GM23338 (cell line): ENCODE results near the gene NALF2. TPM values are rescaled to one million over a fixed set of nuclear protein-coding genes. Genes with fewer than 3 reads are reported as not detected.

Experiments
- ATAC-seq: fragments of 200-7000 bp; cut with Tn5 transposase; 3 replicates; pipeline ENCODE4 v1.9.1; 2020
- DNase-seq: peaks from one replicate; pipeline ENCODE4 v3.0.0-alpha.2; 2015; ENCODE audit warnings: low spot score
- H2AFZ ChIP-seq: fragments of 200-600 bp; sonication (generic); 2 replicates; pipeline ENCODE4 v1.8.0; 2016; ENCODE audit warnings: antibody characterized with exemption, mild to moderate bottlenecking, moderate library complexity
- H3F3A ChIP-seq: fragments of 200-600 bp; sonication (generic); replicated peaks from 2 replicates; pipeline ENCODE4 v1.8.0; 2017; ENCODE audit warnings: antibody characterized with exemption, mixed run types, low read depth
- H3K27ac ChIP-seq: fragments of 200-600 bp; sonication (generic); 2 replicates; pipeline ENCODE4 v1.6.1; 2016; ENCODE audit warnings: low read depth
- H3K27me3 ChIP-seq: fragments of 200-600 bp; sonication (generic); 2 replicates; pipeline ENCODE4 v1.8.0; 2016; ENCODE audit warnings: mild to moderate bottlenecking, mixed run types, moderate library complexity; ENCODE audit not compliant: insufficient read depth
- H3K36me3 ChIP-seq: fragments of 200-600 bp; sonication (generic); 2 replicates; pipeline ENCODE4 v1.8.0; 2016; ENCODE audit warnings: mild to moderate bottlenecking; ENCODE audit not compliant: insufficient read depth
- H3K4me1 ChIP-seq: fragments of 200-600 bp; sonication (generic); 2 replicates; pipeline ENCODE4 v1.8.0; 2016; ENCODE audit warnings: mild to moderate bottlenecking, moderate library complexity; ENCODE audit not compliant: insufficient read depth
- H3K4me2 ChIP-seq: fragments of 200-600 bp; sonication (generic); 2 replicates; pipeline ENCODE4 v1.7.1; 2017; ENCODE audit warnings: mixed run types
- H3K4me3 ChIP-seq: fragments of 200-600 bp; sonication (generic); 2 replicates; pipeline ENCODE4 v1.6.1; 2016; ENCODE audit warnings: mixed run types
- H3K79me2 ChIP-seq: fragments of 200-600 bp; sonication (generic); replicated peaks from 2 replicates; pipeline ENCODE4 v1.8.0; 2017; ENCODE audit warnings: mild to moderate bottlenecking; ENCODE audit not compliant: insufficient read depth
- H3K9me2 ChIP-seq: fragments of 200-600 bp; sonication (generic); 2 replicates; pipeline ENCODE4 v1.8.0; 2017; ENCODE audit not compliant: insufficient read depth
- H4K20me1 ChIP-seq: fragments of 200-600 bp; sonication (generic); replicated peaks from 2 replicates; pipeline ENCODE4 v1.8.0; 2017; ENCODE audit warnings: mild to moderate bottlenecking; ENCODE audit not compliant: insufficient read depth
- H3K27ac Mint-ChIP-seq: 2 replicates; pipeline ENCODE4 v1.8.0; 2020; ENCODE audit warnings: inconsistent platforms, mild to moderate bottlenecking, moderate library complexity, mixed read lengths
- H3K27me3 Mint-ChIP-seq: 3 replicates; pipeline ENCODE4 v1.8.0; 2022; ENCODE audit warnings: low read depth, mild to moderate bottlenecking, moderate library complexity, mixed read lengths, inconsistent platforms; ENCODE audit not compliant: insufficient read depth, poor library complexity
- H3K36me3 Mint-ChIP-seq: 3 replicates; pipeline ENCODE4 v1.8.0; 2021; ENCODE audit warnings: low read depth, mild to moderate bottlenecking, inconsistent platforms, moderate library complexity, mixed read lengths
- H3K4me1 Mint-ChIP-seq: 3 replicates; pipeline ENCODE4 v1.8.0; 2020; ENCODE audit warnings: mild to moderate bottlenecking, inconsistent platforms, mixed read lengths
- H3K4me3 Mint-ChIP-seq: 3 replicates; pipeline ENCODE4 v1.8.0; 2021; ENCODE audit warnings: moderate library complexity, mild to moderate bottlenecking, inconsistent platforms, mixed read lengths
- H3K9me3 Mint-ChIP-seq: 3 replicates; pipeline ENCODE4 v1.8.0; 2020; ENCODE audit warnings: moderate library complexity, mild to moderate bottlenecking, inconsistent platforms, mixed read lengths
- CREB1 ChIP-seq: fragments of 250-450 bp; sonication (Bioruptor Pico); IDR thresholded peaks from 2 replicates; pipeline ENCODE4 v1.5.0; 2020; ENCODE audit warnings: low read depth, mild to moderate bottlenecking, moderate library complexity
- EZH2phosphoT487 ChIP-seq: fragments of 200-600 bp; sonication (generic); IDR thresholded peaks from one replicate; pipeline ENCODE4 v1.8.1; 2018; ENCODE audit warnings: antibody characterized with exemption; ENCODE audit not compliant: unreplicated experiment
- NANOG ChIP-seq: IDR thresholded peaks from 2 replicates; pipeline ENCODE4 v1.6.1; 2016; ENCODE audit warnings: antibody characterized with exemption, borderline replicate concordance
- ZNF331 ChIP-seq: fragments of 250-450 bp; sonication (Bioruptor Pico); IDR thresholded peaks from 2 replicates; pipeline ENCODE4 v1.5.0; 2020; ENCODE audit warnings: low read depth, mild to moderate bottlenecking, moderate library complexity
- polyA plus RNA-seq: library from polyadenylated mRNA; unstranded; fragments of >200 nt; fragmentation: Nextera tagmentation; extraction: Ambion mirVana; gene quantifications from 2 replicates; pipeline ENCODE4 v1.2.1, GENCODE V29; 2016
- total RNA-seq: library from RNA; depleted of rRNA; stranded (reverse); fragments of >200 nt; shearing (Covaris generic); gene quantifications from 2 replicates; pipeline ENCODE4 v1.2.3, GENCODE V29; 2014
- TF ChIP-seq, protein P1 (sequence below), 2 experiments: fragments of 200-600 bp in 1 of 2; sonication (generic) in 1 of 2; conservative IDR thresholded peaks; 2 replicates each; pipeline versions ENCODE4 v1.5.1 to v1.6.1; 2016 to 2017; ENCODE audit warnings: antibody characterized with exemption in 2 of 2, low read depth in 2 of 2, mild to moderate bottlenecking in 2 of 2, moderate library complexity in 1 of 2
- TF ChIP-seq, protein P2 (sequence below): IDR thresholded peaks from 2 replicates; pipeline ENCODE4 v1.6.1; 2016; ENCODE audit warnings: antibody characterized with exemption
- TF ChIP-seq, protein P3 (sequence below): IDR thresholded peaks from one replicate; pipeline ENCODE4 v1.6.1; 2018; ENCODE audit warnings: antibody characterized with exemption; ENCODE audit not compliant: unreplicated experiment

Gene NALF2
- total and polyA plus RNA-seq, 2 experiments from 2014 or later: 4.4 to 10.5 TPM

DNA sequence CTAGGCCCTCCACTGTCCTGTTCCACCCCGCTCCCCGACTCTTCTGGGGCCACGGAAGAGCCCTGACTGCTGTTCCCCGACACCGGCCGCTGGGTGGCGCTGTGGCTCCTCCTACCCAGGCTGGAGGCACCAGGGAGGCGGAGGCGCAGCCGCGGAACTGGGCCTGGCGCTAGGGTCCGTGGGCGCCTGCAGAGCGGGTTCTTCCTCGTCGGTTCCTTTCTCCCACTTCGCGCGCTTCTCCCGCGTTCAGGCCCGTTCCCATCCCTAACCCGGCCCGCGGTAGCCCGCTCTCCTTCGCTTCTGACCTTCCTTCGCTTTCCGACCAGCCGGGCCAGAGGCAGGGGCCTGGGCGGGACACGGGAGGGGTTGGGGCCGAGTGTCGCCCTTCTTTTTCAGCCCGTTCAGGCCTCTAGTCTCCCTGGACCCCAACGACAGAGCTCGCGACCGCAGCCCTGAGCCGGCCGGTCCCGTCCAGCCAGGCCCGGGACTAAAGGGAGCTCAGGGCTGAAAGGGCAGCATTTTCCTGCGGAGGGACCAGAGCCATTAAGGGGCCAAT lies 34.3 kb downstream of the NALF2 start (continued):
- TF ChIP-seq, protein P1, sequence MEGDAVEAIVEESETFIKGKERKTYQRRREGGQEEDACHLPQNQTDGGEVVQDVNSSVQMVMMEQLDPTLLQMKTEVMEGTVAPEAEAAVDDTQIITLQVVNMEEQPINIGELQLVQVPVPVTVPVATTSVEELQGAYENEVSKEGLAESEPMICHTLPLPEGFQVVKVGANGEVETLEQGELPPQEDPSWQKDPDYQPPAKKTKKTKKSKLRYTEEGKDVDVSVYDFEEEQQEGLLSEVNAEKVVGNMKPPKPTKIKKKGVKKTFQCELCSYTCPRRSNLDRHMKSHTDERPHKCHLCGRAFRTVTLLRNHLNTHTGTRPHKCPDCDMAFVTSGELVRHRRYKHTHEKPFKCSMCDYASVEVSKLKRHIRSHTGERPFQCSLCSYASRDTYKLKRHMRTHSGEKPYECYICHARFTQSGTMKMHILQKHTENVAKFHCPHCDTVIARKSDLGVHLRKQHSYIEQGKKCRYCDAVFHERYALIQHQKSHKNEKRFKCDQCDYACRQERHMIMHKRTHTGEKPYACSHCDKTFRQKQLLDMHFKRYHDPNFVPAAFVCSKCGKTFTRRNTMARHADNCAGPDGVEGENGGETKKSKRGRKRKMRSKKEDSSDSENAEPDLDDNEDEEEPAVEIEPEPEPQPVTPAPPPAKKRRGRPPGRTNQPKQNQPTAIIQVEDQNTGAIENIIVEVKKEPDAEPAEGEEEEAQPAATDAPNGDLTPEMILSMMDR (conservative IDR thresholded peaks at IDR 0.05; ENCODE audit: low read depth in 2 of 2): peak; percentile 57 to 88
- TF ChIP-seq ZNF331 (CRISPR knock-in tag): no peak

DNA sequence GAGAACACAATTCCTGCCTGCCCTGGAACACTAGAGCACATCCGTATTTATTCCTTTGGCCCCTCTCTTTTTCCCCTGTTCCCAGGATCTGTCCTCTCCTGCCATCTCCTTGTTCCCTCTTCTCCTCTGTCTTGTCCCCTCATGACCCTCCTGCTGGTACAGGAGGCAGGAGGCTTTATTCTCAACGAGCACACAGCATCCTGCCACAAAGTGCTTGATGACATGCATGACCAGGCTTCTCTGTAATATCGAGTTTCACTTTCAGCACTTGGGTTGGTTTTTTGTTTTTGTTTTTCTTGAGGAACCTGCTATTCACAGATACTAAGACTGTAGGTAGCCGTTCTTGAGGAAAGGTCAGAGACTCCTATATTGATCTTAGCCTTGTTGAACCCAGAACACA lies 35.3 kb downstream of the NALF2 start:
- H3K27me3 ChIP-seq: no peaks in the 10 kb centered on the region
- peaks cover 9% of the 10 kb centered on the region for H3K4me1 Mint-ChIP-seq
- H3K27ac ChIP-seq: no peak overlapping the region
- H3K4me1 ChIP-seq: no peaks in the 10 kb centered on the region; the same call in 1 of the 2 replicates
- H3K4me3 Mint-ChIP-seq: peak overlapping the region; percentile 47; the same call in 1 of the 3 replicates
- DNase-seq (no peak), ATAC-seq (no peak)
- peaks cover 6% of the 10 kb centered on the region; the same call in 2 of the 3 replicates for H3K36me3 Mint-ChIP-seq
- H3K4me3 ChIP-seq: no peak overlapping the region
- H3K27ac Mint-ChIP-seq: no peak overlapping the region
- peaks cover 2% of the 10 kb centered on the region for H3K27me3 Mint-ChIP-seq
- H3K36me3 ChIP-seq: no peaks in the 10 kb centered on the region
- no peaks in the 10 kb centered on the region for H3F3A ChIP-seq
- H3K4me2 ChIP-seq: no peak overlapping the region
- no peaks in the 10 kb centered on the region for H3K9me2 ChIP-seq
- H3K79me2 ChIP-seq: no peaks in the 10 kb centered on the region
- peaks cover 7% of the 10 kb centered on the region; the same call in 2 of the 3 replicates for H3K9me3 Mint-ChIP-seq
- no peak overlapping the region for H2AFZ ChIP-seq
- TF ChIP-seq, protein P2, sequence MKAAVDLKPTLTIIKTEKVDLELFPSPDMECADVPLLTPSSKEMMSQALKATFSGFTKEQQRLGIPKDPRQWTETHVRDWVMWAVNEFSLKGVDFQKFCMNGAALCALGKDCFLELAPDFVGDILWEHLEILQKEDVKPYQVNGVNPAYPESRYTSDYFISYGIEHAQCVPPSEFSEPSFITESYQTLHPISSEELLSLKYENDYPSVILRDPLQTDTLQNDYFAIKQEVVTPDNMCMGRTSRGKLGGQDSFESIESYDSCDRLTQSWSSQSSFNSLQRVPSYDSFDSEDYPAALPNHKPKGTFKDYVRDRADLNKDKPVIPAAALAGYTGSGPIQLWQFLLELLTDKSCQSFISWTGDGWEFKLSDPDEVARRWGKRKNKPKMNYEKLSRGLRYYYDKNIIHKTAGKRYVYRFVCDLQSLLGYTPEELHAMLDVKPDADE: no peak
- TF ChIP-seq, protein P1 (conservative IDR thresholded peaks at IDR 0.05; ENCODE audit: low read depth in 2 of 2): no peak
- TF ChIP-seq EZH2phosphoT487 (no peak), NANOG (no peak), CREB1 (CRISPR knock-in tag) (no peak)
- no peaks in the 10 kb centered on the region for H4K20me1 ChIP-seq

DNA sequence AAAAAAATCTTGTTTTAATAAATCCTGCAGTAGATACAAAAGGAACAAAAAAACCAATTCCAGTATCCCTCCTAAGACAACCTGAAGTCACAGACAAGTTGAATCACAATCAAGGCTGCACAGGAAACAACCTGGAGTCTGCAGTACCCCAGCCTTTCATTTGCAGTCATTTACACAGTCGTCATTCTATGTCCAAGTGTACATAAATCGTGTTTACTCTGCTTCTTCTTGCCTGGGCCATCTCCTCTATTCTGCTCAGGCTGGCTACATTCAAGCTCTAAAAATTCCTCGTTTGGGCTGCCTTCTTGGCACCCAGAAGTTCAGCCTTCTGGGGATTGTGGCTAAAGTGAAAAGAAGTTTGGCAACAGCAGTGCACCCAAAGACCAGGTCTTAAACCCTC lies 37.8 kb downstream of the NALF2 start:
- DNase-seq (no peak), ATAC-seq (no peak)
- H3K27me3 Mint-ChIP-seq: peaks cover 3% of the 10 kb centered on the region
- Histone ChIP-seq H3F3A (no peaks in the 10 kb centered on the region), H3K9me2 (no peaks in the 10 kb centered on the region), H3K4me1 (no peaks in the 10 kb centered on the region; the same call in 1 of the 2 replicates), H3K4me2 (no peak overlapping the region), H3K79me2 (no peaks in the 10 kb centered on the region), H3K27ac (no peak overlapping the region), H3K27me3 (no peaks in the 10 kb centered on the region), H3K4me3 (no peak overlapping the region), H2AFZ (no peak overlapping the region), H3K36me3 (no peaks in the 10 kb centered on the region), H4K20me1 (no peaks in the 10 kb centered on the region)
- H3K4me1 Mint-ChIP-seq: peaks cover 9% of the 10 kb centered on the region
- TF ChIP-seq, protein P3, sequence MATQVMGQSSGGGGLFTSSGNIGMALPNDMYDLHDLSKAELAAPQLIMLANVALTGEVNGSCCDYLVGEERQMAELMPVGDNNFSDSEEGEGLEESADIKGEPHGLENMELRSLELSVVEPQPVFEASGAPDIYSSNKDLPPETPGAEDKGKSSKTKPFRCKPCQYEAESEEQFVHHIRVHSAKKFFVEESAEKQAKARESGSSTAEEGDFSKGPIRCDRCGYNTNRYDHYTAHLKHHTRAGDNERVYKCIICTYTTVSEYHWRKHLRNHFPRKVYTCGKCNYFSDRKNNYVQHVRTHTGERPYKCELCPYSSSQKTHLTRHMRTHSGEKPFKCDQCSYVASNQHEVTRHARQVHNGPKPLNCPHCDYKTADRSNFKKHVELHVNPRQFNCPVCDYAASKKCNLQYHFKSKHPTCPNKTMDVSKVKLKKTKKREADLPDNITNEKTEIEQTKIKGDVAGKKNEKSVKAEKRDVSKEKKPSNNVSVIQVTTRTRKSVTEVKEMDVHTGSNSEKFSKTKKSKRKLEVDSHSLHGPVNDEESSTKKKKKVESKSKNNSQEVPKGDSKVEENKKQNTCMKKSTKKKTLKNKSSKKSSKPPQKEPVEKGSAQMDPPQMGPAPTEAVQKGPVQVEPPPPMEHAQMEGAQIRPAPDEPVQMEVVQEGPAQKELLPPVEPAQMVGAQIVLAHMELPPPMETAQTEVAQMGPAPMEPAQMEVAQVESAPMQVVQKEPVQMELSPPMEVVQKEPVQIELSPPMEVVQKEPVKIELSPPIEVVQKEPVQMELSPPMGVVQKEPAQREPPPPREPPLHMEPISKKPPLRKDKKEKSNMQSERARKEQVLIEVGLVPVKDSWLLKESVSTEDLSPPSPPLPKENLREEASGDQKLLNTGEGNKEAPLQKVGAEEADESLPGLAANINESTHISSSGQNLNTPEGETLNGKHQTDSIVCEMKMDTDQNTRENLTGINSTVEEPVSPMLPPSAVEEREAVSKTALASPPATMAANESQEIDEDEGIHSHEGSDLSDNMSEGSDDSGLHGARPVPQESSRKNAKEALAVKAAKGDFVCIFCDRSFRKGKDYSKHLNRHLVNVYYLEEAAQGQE: no peak
- H3K4me3 Mint-ChIP-seq: no peak overlapping the region
- peaks cover 7% of the 10 kb centered on the region for H3K36me3 Mint-ChIP-seq
- H3K9me3 Mint-ChIP-seq: peaks cover 13% of the 10 kb centered on the region
- no peak overlapping the region for H3K27ac Mint-ChIP-seq
